ENCODE data around the gene MLXIP.
A peak's percentile ranks its signal among the peaks of the same experiment; 100 is the strongest.

Gene MLXIP

GRCh38 chr12:122081083-122081696 is 2.6 kb downstream of the MLXIP start:
- ATAC-seq (peak; percentile 60), DNase-seq (peak in 1 of 2 donors; percentile 56)
- H3K4me3 Mint-ChIP-seq, result peak overlapping the region; percentile 89 to 90
- peak overlapping the region; percentile 1 to 87 for H3K27ac Mint-ChIP-seq
- peaks cover 20% of the 10 kb centered on the region for H3K4me1 Mint-ChIP-seq
- no peaks in the 10 kb centered on the region for H3K9me3 Mint-ChIP-seq
- H3K27me3 Mint-ChIP-seq, result no peaks in the 10 kb centered on the region

- Mint-ChIP-seq H3K27ac (peak overlapping the region; percentile 61 to 87), H3K27me3 (no peaks in the 10 kb centered on the region), H3K9me3 (no peaks in the 10 kb centered on the region), H3K4me3 (peak overlapping the region; percentile 89 to 90), H3K4me1 (peaks cover 15% of the 10 kb centered on the region)
- DNase-seq, result no peak
- ATAC-seq, result peak; percentile 40
These were observed 3.2 kb downstream of the MLXIP start for GRCh38 chr12:122081697-122082221.

- no peak for ATAC-seq
These were observed 4.2 kb downstream of the MLXIP start for GRCh38 chr12:122082621-122083356.

GRCh38 chr12:122084857-122085405 is 6.4 kb downstream of the MLXIP start:
- DNase-seq (no peak), ATAC-seq (no peak)
- H3K4me1 Mint-ChIP-seq, result no peaks in the 10 kb centered on the region
- no peaks in the 10 kb centered on the region for H3K27me3 Mint-ChIP-seq
- peak overlapping the region in 1 of 2 donors; percentile 77 for H3K4me3 Mint-ChIP-seq
- H3K27ac Mint-ChIP-seq, result no peak overlapping the region
- H3K9me3 Mint-ChIP-seq, result no peaks in the 10 kb centered on the region

More at GRCh38 chr12:122082621-122083356, 4.2 kb downstream of the MLXIP start:
- Mint-ChIP-seq H3K27me3 (no peaks in the 10 kb centered on the region), H3K9me3 (no peaks in the 10 kb centered on the region), H3K27ac (peak overlapping the region in 1 of 2 donors; percentile 27), H3K4me1 (peaks cover 4% of the 10 kb centered on the region), H3K4me3 (peak overlapping the region; percentile 89 to 90)
- no peak for DNase-seq

DNA sequence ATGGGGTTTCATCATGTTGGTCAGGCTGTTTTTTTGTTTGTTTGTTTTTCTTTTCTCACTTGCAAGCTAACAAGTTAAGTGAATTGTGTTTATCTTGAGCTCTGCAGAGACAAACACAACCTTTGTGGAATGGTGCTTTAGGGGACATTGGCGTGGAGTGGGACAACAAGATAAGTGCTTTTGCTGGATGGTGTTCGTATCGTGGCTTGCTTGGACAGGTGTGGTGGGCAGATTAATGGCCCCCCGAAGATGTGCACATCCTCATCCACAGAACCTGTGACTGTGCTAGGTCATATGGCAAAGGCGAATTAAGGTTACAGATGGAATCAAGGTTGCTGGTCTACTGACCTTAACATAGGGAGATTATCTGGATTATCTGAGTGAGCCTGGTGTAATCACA is 7.0 kb downstream of the MLXIP start:
- H3K27ac Mint-ChIP-seq, result peak overlapping the region; percentile 79 to 94
- H3K4me3 Mint-ChIP-seq, result peak overlapping the region; percentile 77 to 82
- ATAC-seq, result no peak

GRCh38 chr12:122086116-122086515 is 7.6 kb downstream of the MLXIP start:
- Mint-ChIP-seq H3K9me3 (no peaks in the 10 kb centered on the region), H3K4me1 (no peaks in the 10 kb centered on the region), H3K27ac (peak overlapping the region; percentile 79 to 94), H3K27me3 (no peaks in the 10 kb centered on the region), H3K4me3 (peak overlapping the region; percentile 77 to 82)
- DNase-seq (no peak), ATAC-seq (no peak)

More for the DNA sequence above, 7.0 kb downstream of the MLXIP start:
- H3K27me3 Mint-ChIP-seq, result no peaks in the 10 kb centered on the region
- no peaks in the 10 kb centered on the region for H3K9me3 Mint-ChIP-seq
- DNase-seq, result no peak
- no peaks in the 10 kb centered on the region for H3K4me1 Mint-ChIP-seq

- Mint-ChIP-seq H3K4me1 (no peaks in the 10 kb centered on the region), H3K4me3 (peak overlapping the region; percentile 77 to 82), H3K27ac (peak overlapping the region; percentile 86 to 94), H3K9me3 (no peaks in the 10 kb centered on the region), H3K27me3 (no peaks in the 10 kb centered on the region)
- ATAC-seq (peak; percentile 2), DNase-seq (no peak)
These were observed 8.2 kb downstream of the MLXIP start for GRCh38 chr12:122086641-122087285.

DNA sequence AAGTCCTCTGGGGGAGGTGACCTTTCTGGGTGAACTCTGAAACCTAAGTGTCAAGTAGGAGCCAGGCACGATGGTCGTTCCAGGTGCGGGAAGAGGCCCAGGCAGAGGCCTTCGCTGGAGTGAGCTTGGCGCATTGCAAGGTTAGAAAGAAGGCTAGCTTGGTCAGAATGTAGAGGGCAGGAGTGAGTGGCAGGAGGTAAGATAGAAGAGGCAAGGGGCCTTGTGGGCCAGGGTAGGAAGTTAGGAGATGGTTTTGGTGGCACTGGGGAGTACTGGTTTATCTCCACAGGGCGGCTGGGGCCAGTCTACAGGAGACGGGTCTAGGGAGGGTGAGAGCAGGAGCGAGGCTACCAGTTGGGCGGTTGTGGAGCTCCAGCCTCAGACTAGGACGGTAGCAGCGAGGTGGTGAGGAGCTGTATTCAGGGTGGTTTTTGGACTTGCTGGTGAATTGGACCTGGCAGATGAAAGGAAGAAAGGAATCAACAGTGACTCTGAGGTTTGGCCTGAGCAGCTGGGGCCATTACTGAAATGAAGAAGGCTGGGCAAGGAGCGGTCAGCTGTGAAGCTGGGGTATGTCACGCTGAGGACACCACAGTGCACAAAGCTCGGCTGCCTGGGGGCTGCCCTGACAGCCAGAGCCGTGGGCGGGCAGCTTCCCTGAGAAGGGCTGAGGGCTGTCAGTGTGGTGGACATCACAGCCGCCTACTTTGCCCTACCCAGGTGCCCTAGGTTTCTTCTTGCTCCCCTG is 9.0 kb downstream of the MLXIP start:
- DNase-seq, result no peak
- H3K4me3 Mint-ChIP-seq, result peak overlapping the region; percentile 77 to 82
- H3K27ac Mint-ChIP-seq, result peak overlapping the region; percentile 86
- H3K9me3 Mint-ChIP-seq, result no peaks in the 10 kb centered on the region
- H3K4me1 Mint-ChIP-seq, result no peaks in the 10 kb centered on the region
- no peaks in the 10 kb centered on the region for H3K27me3 Mint-ChIP-seq
- peak; percentile 36 for ATAC-seq

- ATAC-seq (no peak), DNase-seq (no peak)
- Mint-ChIP-seq H3K27me3 (no peaks in the 10 kb centered on the region), H3K9me3 (no peaks in the 10 kb centered on the region), H3K27ac (peak overlapping the region; percentile 72 to 86), H3K4me1 (no peaks in the 10 kb centered on the region), H3K4me3 (peak overlapping the region; percentile 39 to 45)
These were observed 9.7 kb downstream of the MLXIP start for GRCh38 chr12:122088179-122088810.

GRCh38 chr12:122089077-122089476 is 10.5 kb downstream of the MLXIP start:
- Mint-ChIP-seq H3K4me3 (no peak overlapping the region), H3K27me3 (no peaks in the 10 kb centered on the region), H3K27ac (peak overlapping the region in 1 of 2 donors; percentile 5), H3K4me1 (no peaks in the 10 kb centered on the region), H3K9me3 (no peaks in the 10 kb centered on the region)
- DNase-seq (no peak), ATAC-seq (no peak)

GRCh38 chr12:122090759-122091515 is 12.4 kb downstream of the MLXIP start:
- H3K9me3 Mint-ChIP-seq, result no peaks in the 10 kb centered on the region
- peak overlapping the region in 1 of 2 donors; percentile 58 for H3K4me3 Mint-ChIP-seq
- no peak for DNase-seq
- H3K27ac Mint-ChIP-seq, result no peak overlapping the region
- peaks cover under 1% of the 10 kb centered on the region for H3K4me1 Mint-ChIP-seq
- H3K27me3 Mint-ChIP-seq, result no peaks in the 10 kb centered on the region
- no peak for ATAC-seq

DNA sequence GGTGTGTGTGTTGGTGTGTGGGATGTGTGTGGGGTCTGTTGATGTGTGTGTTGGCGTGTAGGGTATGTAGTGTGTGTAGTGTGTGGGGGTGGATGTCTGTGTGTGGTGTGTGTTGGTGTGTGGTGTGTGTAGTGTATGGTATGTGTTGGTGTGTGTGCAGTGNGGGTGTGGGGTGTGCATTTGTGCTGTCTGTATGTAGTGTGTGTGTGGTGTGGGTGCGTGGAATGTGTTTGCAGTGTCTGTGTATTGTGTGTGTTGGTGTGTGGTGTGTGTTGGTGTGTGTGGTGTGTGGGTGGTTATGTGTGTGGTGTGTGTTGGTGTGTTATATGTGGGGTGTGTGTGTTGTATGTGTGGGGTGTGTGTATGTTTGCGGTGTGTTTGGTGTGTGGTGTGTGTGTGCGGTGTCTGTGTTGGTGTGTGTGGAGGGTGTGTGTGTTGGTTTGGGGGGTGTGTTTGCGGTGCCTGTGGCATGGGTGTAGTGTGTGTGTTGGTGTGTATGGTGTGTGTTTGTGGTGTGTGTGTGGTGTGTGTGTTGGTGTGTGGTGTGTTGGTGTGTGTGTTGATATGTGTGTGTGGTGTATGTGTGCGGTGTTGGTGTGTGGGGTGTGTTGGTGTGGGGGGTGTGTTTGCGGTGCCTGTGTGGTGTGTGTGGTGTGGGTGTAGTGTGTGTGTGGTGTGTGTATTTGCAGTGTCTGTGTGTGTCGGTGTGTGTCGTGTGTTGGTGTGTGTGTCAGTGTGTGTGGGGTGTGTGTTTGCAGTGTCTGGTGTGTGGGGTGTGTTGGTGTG is 14.7 kb downstream of the MLXIP start:
- no peak overlapping the region for H3K27ac Mint-ChIP-seq
- peaks cover 24% of the 10 kb centered on the region for H3K4me1 Mint-ChIP-seq
- no peak overlapping the region for H3K4me3 Mint-ChIP-seq
- H3K9me3 Mint-ChIP-seq, result no peaks in the 10 kb centered on the region
- ATAC-seq (no peak), DNase-seq (no peak)
- no peaks in the 10 kb centered on the region for H3K27me3 Mint-ChIP-seq

GRCh38 chr12:122094137-122094734 is 15.7 kb downstream of the MLXIP start:
- H3K4me1 Mint-ChIP-seq, result peaks cover 34% of the 10 kb centered on the region
- no peak overlapping the region for H3K4me3 Mint-ChIP-seq
- DNase-seq, result no peak

More at GRCh38 chr12:122094137-122094734, 15.7 kb downstream of the MLXIP start:
- Mint-ChIP-seq H3K27ac (no peak overlapping the region), H3K27me3 (no peaks in the 10 kb centered on the region), H3K9me3 (no peaks in the 10 kb centered on the region)
- ATAC-seq, result no peak
